ENCODE results near the gene GREM1.

GREM1 gene

GRCh38 chr15:32790352-32790999, 72.7 kb downstream of the GREM1 start:
- no peak for DNase-seq

GRCh38 chr15:32792436-32792835, 74.6 kb downstream of the GREM1 start:
- DNase-seq, result no peak

All from DMS 273 treated with DMSO at 0.1 percent for 48 hours (cell line).